Gastroesophageal sphincter (tissue), 4 donors: Measurements from ENCODE around the gene BLOC1S1. TPM values are rescaled to one million over a fixed set of nuclear protein-coding genes. Genes with fewer than 3 reads are reported as not detected.

Experiments used
- ATAC-seq: fragments of 150-250 bp; one replicate; pipeline ENCODE4 v1.9.1; 2016; ENCODE audit warnings: mild to moderate bottlenecking, moderate library complexity
- H3K27ac ChIP-seq, 4 donors: fragments of 200-600 bp; sonication (generic) in 3 of 4; 1 replicate in 3 of 4; 2 replicates in 1 of 4; pipeline ENCODE4 v1.5.1; 2016 to 2019
- H3K27me3 ChIP-seq: fragments of 200-600 bp; sonication (generic); one replicate; pipeline ENCODE4 v1.5.1; 2019
- H3K36me3 ChIP-seq, 2 donors: fragments of 200-600 bp; sonication (generic); one replicate each; pipeline ENCODE4 v1.5.1; 2019; ENCODE audit warnings: control low read depth in 1 of 2
- H3K4me1 ChIP-seq, 3 donors: fragments of 200-600 bp; sonication (generic); 1 replicate in 2 of 3; 2 replicates in 1 of 3; pipeline ENCODE4 v1.5.1; 2016 to 2019; ENCODE audit warnings: control low read depth in 2 of 3
- H3K4me3 ChIP-seq, 2 donors: fragments of 200-600 bp; sonication (generic); one replicate each; pipeline ENCODE4 v1.5.1; 2019; ENCODE audit warnings: mild to moderate bottlenecking in 1 of 2, moderate library complexity in 1 of 2
- H3K9me3 ChIP-seq, 3 donors: fragments of 200-600 bp; sonication (generic); one replicate each; pipeline ENCODE4 v1.5.1; 2017 to 2019; ENCODE audit warnings: control low read depth in 2 of 3
- CTCF ChIP-seq, 4 experiments: fragments of 200-600 bp in 2 of 4; fragments of 450-650 bp in 2 of 4; sonication (generic) in 1 of 4; IDR thresholded peaks; one replicate each; pipeline ENCODE4 v1.5.1; 2017 to 2019; ENCODE audit warnings: antibody characterized with exemption in 4 of 4, mild to moderate bottlenecking in 2 of 4, moderate library complexity in 2 of 4
- EP300 ChIP-seq: sonication (generic); formaldehyde crosslinking; IDR thresholded peaks from one replicate; pipeline ENCODE4 v1.6.1; 2017; ENCODE audit warnings: antibody characterized with exemption, mild to moderate bottlenecking
- POLR2A ChIP-seq, 2 donors: fragments of 450-650 bp; IDR thresholded peaks; one replicate each; pipeline ENCODE4 v1.6.1; 2017; ENCODE audit warnings: antibody characterized with exemption in 2 of 2, mild to moderate bottlenecking in 2 of 2, moderate library complexity in 1 of 2
- POLR2AphosphoS5 ChIP-seq: sonication (generic); formaldehyde crosslinking; IDR thresholded peaks from one replicate; pipeline ENCODE4 v1.6.1; 2017; ENCODE audit warnings: antibody characterized with exemption
- WGBS, 2 donors: methylation state at CpG; one replicate each; pipeline ENCODE4 v1.1.5; 2018; ENCODE audit warnings: low coverage in 1 of 2; 5-methylcytosine and 5-hydroxymethylcytosine counted together
- total RNA-seq, 4 donors: library from RNA; depleted of rRNA; stranded (reverse); fragments of >200 nt; gene quantifications; one replicate each; pipeline ENCODE4 v1.1.0, GENCODE V29; 2016

BLOC1S1 gene
- 100 to 1,000 TPM; 187 to 214 (median 196) TPM for total RNA-seq

GRCh38 chr12:55715833-55716581, at the start of gene BLOC1S1:
BLOC1S1 (plus strand) TSS chr12:55716046; CDS start chr12:55716052, 6 bp downstream.
- Histone ChIP-seq H3K27me3 (no peaks in the 10 kb centered on the region), H3K4me1 (peaks cover 18 to 92% (median 61%) of the 10 kb centered on the region in 3 donors), H3K9me3 (no peaks in the 10 kb centered on the region), H3K4me3 (peak within 1 kb of the TSS; percentile 43 to 77), H3K36me3 (no peaks in the 10 kb centered on the region), H3K27ac (peak within 1 kb of the TSS; percentile 84 to 98 (median 97))
- TF ChIP-seq POLR2A (IDR thresholded peaks at IDR 0.05) (peak in 1 of 2 donors; percentile 32), EP300 (no peak), CTCF (IDR thresholded peaks at IDR 0.05) (peak in 2 of 4 experiments; percentile 25 to 29), POLR2AphosphoS5 (peak; percentile 90)
- peak; percentile 78 for ATAC-seq
- WGBS, 2 donors: 2 to 3% methylated on average over 5 to 16 of the region's 42 CpGs

GRCh38 chr12:55666508-55666907, 49.3 kb upstream of the BLOC1S1 start:
- H3K4me3 ChIP-seq: no peak overlapping the region
- H3K36me3 ChIP-seq: no peaks in the 10 kb centered on the region
- no peaks in the 10 kb centered on the region for H3K4me1 ChIP-seq
- 78% methylated on average over 7 of the region's 7 CpGs; no CpG with 5 or more reads in 1 of the 2 donors for WGBS, 2 donors
- H3K9me3 ChIP-seq: no peaks in the 10 kb centered on the region
- no peak overlapping the region for H3K27ac ChIP-seq
- no peak for ATAC-seq
- H3K27me3 ChIP-seq: no peaks in the 10 kb centered on the region
- no peak for TF ChIP-seq EP300
- no peak for TF ChIP-seq CTCF (IDR thresholded peaks at IDR 0.05)
- no peak for TF ChIP-seq POLR2AphosphoS5
- no peak for TF ChIP-seq POLR2A (IDR thresholded peaks at IDR 0.05)

GRCh38 chr12:55670276-55670675, 45.6 kb upstream of the BLOC1S1 start:
- Histone ChIP-seq H3K36me3 (no peaks in the 10 kb centered on the region), H3K4me3 (no peak overlapping the region), H3K4me1 (no peaks in the 10 kb centered on the region), H3K27ac (no peak overlapping the region), H3K9me3 (no peaks in the 10 kb centered on the region), H3K27me3 (no peaks in the 10 kb centered on the region)
- ATAC-seq: no peak
- TF ChIP-seq POLR2A (IDR thresholded peaks at IDR 0.05): no peak
- TF ChIP-seq EP300: no peak
- TF ChIP-seq CTCF (IDR thresholded peaks at IDR 0.05): no peak
- no peak for TF ChIP-seq POLR2AphosphoS5

GRCh38 chr12:55671746-55672145, 44.1 kb upstream of the BLOC1S1 start:
- H3K27me3 ChIP-seq: no peaks in the 10 kb centered on the region
- H3K36me3 ChIP-seq: no peaks in the 10 kb centered on the region
- no peaks in the 10 kb centered on the region for H3K9me3 ChIP-seq
- H3K4me3 ChIP-seq: no peak overlapping the region
- no peak overlapping the region for H3K27ac ChIP-seq
- ATAC-seq: no peak
- TF ChIP-seq EP300 (no peak), POLR2A (IDR thresholded peaks at IDR 0.05) (no peak), POLR2AphosphoS5 (no peak), CTCF (IDR thresholded peaks at IDR 0.05) (no peak)
- no peaks in the 10 kb centered on the region for H3K4me1 ChIP-seq
- 39 to 58% methylated on average over 3 to 4 of the region's 4 CpGs for WGBS, 2 donors

GRCh38 chr12:55673638-55674037, 42.2 kb upstream of the BLOC1S1 start:
- H3K27ac ChIP-seq: no peak overlapping the region
- H3K4me3 ChIP-seq: no peak overlapping the region
- H3K9me3 ChIP-seq: no peaks in the 10 kb centered on the region
- H3K27me3 ChIP-seq: no peaks in the 10 kb centered on the region
- H3K36me3 ChIP-seq: no peaks in the 10 kb centered on the region
- no peaks in the 10 kb centered on the region for H3K4me1 ChIP-seq
- TF ChIP-seq POLR2AphosphoS5 (no peak), POLR2A (IDR thresholded peaks at IDR 0.05) (no peak), CTCF (IDR thresholded peaks at IDR 0.05) (no peak), EP300 (no peak)
- ATAC-seq: peak; percentile 48
